ENCODE results near the gene CACNA1D.

- TF ChIP-seq CTCF (IDR thresholded peaks at IDR 0.05; ENCODE audit: poor library complexity), result no peak
- TF ChIP-seq EZH2 (IDR thresholded peaks at IDR 0.05; ENCODE audit: borderline replicate concordance), result no peak
- no peak for TF ChIP-seq EZH2phosphoT487 (IDR thresholded peaks at IDR 0.05; ENCODE audit: low read depth, severe bottlenecking, unreplicated experiment)
Observed at GRCh38 chr3:53824795-53825194, 330.4 kb downstream of the CACNA1D start.
